Measurements from ENCODE around the gene AMOT.

Gene AMOT

GRCh38 chrX:112798736-112799135, 41.9 kb downstream of the AMOT start:
- no peak for DNase-seq

GRCh38 chrX:112789931-112790330, 50.7 kb downstream of the AMOT start:
- no peak for DNase-seq

- DNase-seq = no peak
Observed at GRCh38 chrX:112786076-112786475, 54.6 kb downstream of the AMOT start.

GRCh38 chrX:112785344-112785743, 55.3 kb downstream of the AMOT start:
- no peak for DNase-seq

GRCh38 chrX:112784692-112785091, 55.9 kb downstream of the AMOT start:
- no peak for DNase-seq

- no peak for DNase-seq
Observed at GRCh38 chrX:112779139-112779538, 61.5 kb downstream of the AMOT start.

GRCh38 chrX:112774651-112775293, 65.9 kb downstream of the AMOT start:
- DNase-seq = no peak

- DNase-seq = no peak
Observed at GRCh38 chrX:112774142-112774541, 66.5 kb downstream of the AMOT start.

GRCh38 chrX:112769034-112769433, 71.6 kb downstream of the AMOT start:
- DNase-seq = no peak

GRCh38 chrX:112768563-112768962, 72.1 kb downstream of the AMOT start:
- DNase-seq = no peak

GRCh38 chrX:112766774-112767173, 73.9 kb downstream of the AMOT start:
- no peak for DNase-seq

GRCh38 chrX:112761242-112762207, 79.1 kb downstream of the AMOT start:
- DNase-seq = no peak

- DNase-seq = no peak
Observed at GRCh38 chrX:112760697-112761096, 79.9 kb downstream of the AMOT start.

- no peak for DNase-seq
Observed at GRCh38 chrX:112759966-112760365, 80.7 kb downstream of the AMOT start.

GRCh38 chrX:112759512-112759911, 81.1 kb downstream of the AMOT start:
- no peak for DNase-seq

- no peak for DNase-seq
Observed at GRCh38 chrX:112757946-112758345, 82.7 kb downstream of the AMOT start.

GRCh38 chrX:112753116-112753515, 87.5 kb downstream of the AMOT start:
- no peak for DNase-seq

- no peak for DNase-seq
Observed at GRCh38 chrX:112751076-112751475, 89.6 kb downstream of the AMOT start.

GRCh38 chrX:112746812-112747595, 93.6 kb downstream of the AMOT start:
- DNase-seq = no peak

- no peak for DNase-seq
Observed at GRCh38 chrX:112738347-112739033, 102.1 kb downstream of the AMOT start.

GRCh38 chrX:112736310-112736709, 104.3 kb downstream of the AMOT start:
- DNase-seq = no peak

- DNase-seq = no peak
Observed at GRCh38 chrX:112735147-112735546, 105.5 kb downstream of the AMOT start.

GRCh38 chrX:112734290-112734689, 106.3 kb downstream of the AMOT start:
- no peak for DNase-seq
